HG03558 (cell line): ENCODE data around the gene HSP90AA1.
"Not testable (repeated sequence)": the region's sequence is repeated elsewhere in the genome, so short reads cannot be mapped to it uniquely, and the experiment has no call there.

Experiments
- ATAC-seq: cut with Tn5 transposase; IDR thresholded peaks from one replicate; pipeline ENCODE4 v1.9.1; 2021; ENCODE audit warnings: moderate number of reproducible peaks; ENCODE audit not compliant: unreplicated experiment; ENCODE audit errors: extremely low read depth

Gene HSP90AA1

DNA sequence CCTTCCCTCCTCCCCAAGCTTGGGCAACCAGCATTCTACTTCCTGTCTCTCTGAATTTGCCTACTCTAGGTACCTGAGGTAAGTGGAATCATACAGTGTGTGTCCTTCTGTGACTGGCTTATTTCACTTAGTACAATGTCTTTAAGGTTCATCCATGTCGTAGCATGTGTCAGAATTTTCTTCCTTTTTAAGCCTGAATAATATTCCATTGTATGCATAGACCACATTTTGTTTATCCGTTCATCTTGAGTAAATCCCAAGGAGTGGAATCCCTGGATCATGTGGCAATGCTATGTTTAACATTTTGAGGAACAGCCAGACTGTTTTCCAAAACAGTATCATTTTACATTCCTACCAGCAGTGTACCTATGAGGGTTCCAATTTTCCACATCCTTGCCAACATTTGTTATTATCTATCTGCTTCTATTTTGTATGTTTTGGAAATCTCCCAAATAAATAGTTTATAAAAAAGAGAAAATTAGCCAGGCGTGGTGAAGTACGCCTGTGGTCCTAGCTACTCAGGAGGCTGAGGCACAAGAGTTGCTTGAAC, 12.4 kb downstream of the HSP90AA1 start:
- ATAC-seq = no peak

DNA sequence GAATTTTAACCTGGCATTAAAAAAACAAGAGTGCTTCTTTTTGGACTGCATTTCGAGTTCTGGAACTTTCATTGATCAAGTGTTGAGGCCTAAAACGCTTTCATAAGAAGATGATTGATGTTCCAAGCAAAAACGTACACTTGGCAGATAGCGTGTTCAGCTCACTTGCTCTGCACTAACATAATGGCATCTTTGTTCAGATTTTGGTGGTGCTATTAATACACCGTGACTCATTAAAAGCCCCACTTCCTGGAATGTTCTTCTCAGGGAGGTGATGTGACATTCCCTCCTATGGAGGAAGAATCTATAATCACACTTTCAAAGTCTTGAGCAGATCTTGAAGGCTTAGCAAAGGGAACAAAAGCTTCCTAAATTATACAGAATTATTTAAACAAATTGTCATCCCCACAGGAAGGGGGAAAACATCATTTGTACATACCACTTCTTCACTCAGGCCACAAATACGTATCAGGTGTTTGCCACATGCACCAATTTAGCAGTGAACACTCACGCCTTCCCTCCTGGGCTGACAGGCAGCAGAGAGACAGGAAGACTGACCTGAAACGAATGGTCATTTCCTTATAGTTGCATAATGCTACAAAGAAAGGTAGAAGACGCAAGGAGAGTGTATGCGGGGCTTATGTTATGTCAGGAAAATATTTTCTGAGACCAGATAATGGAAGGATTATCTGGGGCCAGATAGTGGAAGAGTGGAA, 15.4 kb downstream of the HSP90AA1 start:
- ATAC-seq = no peak

GRCh38 chr14:102066041-102066451, 20.8 kb downstream of the HSP90AA1 start:
- no peak for ATAC-seq

DNA sequence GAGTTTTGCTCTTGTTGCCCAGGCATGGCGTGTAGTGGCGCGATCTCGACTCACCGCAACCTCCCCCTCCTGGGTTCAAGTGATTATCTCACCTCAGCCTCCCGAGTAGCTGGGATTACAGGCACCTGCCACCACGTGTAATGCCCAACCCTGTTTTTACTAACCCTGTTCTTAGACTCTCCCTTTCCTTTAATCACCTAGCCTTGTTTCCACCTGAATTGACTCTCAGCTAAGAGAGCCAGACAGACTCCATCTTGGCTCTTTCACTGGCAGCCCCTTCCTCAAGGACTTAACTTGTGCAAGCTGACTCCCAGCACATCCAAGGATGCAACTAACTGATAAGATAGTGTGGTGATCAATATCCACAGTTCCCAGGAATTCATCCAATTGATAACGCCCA, 22.3 kb downstream of the HSP90AA1 start:
- not testable (repeated sequence) for ATAC-seq

GRCh38 chr14:102063808-102064429, 22.9 kb downstream of the HSP90AA1 start:
- ATAC-seq = no peak

GRCh38 chr14:102063109-102063807, 23.6 kb downstream of the HSP90AA1 start:
- no peak for ATAC-seq

DNA sequence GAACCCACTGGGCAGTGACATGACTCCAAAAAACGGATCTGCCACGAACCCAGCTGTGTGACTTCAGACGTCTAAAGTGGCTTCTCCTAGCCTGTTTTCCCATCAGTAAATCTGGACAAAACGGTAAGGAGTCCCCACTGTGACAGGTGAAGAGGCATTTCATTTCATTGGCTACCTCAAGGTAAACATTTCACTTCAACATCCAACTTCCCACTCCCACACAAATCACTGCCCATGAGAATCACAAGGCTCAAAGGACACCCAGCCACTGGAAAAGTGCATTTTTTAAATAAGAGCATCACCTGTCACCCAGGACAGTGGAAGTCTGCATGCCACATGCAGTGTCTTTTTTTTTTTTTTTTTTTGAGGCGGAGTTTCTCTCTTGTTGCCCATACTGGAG, 27.9 kb downstream of the HSP90AA1 start:
- ATAC-seq = no peak

- ATAC-seq = no peak
These were observed 28.7 kb downstream of the HSP90AA1 start for GRCh38 chr14:102058146-102058545.

- no peak for ATAC-seq
These were observed 29.2 kb downstream of the HSP90AA1 start for GRCh38 chr14:102057480-102058114.

- ATAC-seq = no peak
These were observed 30.0 kb downstream of the HSP90AA1 start for GRCh38 chr14:102056694-102057442.

- no peak for ATAC-seq
These were observed 31.5 kb downstream of the HSP90AA1 start for GRCh38 chr14:102055181-102055901.

GRCh38 chr14:102052522-102052921, 34.3 kb downstream of the HSP90AA1 start:
- no peak for ATAC-seq

- ATAC-seq = no peak
These were observed 36.2 kb downstream of the HSP90AA1 start for GRCh38 chr14:102050625-102051024.

GRCh38 chr14:102050026-102050405, 36.8 kb downstream of the HSP90AA1 start:
- ATAC-seq = no peak

DNA sequence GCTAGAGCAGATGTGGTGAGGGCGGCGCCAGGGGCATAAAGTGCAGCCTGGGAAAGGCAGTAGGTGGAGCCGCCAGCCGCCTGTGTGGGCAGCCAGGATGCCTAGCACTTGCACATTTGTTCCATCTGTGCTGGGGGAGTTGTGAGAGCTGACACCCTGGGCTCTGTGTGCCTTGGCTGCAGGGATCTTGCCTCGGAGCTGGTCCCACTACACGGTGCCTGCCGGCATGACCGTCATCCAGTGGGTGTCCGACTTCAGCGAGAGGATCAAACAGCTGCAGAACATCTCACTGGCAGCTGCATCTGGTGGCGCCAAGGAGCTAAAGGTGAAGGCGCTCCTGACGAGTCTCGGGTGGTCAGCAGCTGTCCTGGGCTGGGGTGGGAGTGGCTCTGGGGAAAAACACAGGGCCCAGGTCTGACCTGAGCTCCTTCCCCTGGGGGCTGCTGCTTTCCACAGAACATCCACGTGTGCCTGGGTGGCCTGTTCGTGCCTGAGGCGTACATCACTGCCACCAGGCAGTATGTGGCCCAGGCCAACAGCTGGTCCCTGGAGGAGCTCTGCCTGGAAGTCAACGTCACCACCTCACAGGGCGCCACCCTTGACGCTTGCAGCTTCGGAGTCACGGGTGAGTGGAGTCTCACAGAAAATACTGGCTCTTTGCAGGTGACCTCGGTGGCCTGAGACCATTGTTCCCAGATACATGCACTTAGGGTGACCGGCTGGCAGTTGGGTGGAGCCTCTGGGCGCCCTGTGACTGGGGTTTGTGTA, 37.4 kb downstream of the HSP90AA1 start:
- no peak for ATAC-seq

DNA sequence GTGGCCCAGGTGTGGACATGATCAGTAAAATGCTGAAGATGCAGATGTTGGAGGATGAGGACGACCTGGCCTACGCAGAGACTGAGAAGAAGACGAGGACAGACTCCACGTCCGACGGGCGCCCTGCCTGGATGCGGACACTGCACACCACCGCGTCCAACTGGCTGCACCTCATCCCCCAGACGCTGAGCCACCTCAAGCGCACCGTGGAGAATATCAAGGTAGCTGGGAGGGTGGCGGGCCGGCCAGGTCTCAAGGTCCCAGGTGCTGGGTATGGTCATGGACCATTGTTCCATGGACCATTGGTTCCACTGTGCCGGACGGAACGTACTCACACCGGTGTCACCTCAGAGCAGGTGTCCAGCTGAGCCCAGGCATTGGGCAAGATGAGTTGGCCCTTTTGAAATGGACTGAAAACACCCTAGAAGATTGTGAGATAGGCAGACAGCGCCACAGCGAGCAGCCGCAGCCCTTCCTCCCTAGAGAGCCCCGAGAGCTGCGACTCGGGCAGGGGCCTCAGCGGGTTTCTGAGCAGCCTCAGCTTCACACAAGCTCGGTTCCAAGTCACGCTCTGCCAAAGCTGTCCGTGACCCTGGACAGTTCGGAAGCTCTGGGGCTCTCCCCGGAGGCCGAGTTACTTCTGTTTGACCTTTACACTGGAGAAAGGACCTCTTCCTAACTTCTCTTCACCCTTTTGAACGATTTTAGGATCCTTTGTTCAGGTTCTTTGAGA, 38.9 kb downstream of the HSP90AA1 start:
- ATAC-seq = no peak

GRCh38 chr14:102046337-102047278, 40.2 kb downstream of the HSP90AA1 start:
- ATAC-seq = no peak
